SK-N-SH (cell line): ENCODE results near the gene WFDC11. TPM values are rescaled to one million over a fixed set of nuclear protein-coding genes. Genes with fewer than 3 reads are reported as not detected.

Source experiments
- CTCF ChIA-PET: fragments of 300-600, 350-600 bp; formaldehyde crosslinking; extraction: SDS; loops from one replicate; lab custom pipeline; 2021; lab: Yijun Ruan, JAX
- POLR2A ChIA-PET: fragments of 350-600 bp; sonication (Branson Sonifier 250); formaldehyde crosslinking; extraction: SDS; loops from one replicate; lab custom pipeline; 2020; ENCODE audit warnings: antibody characterized with exemption, inconsistent platforms; lab: Yijun Ruan, JAX
- DNase-seq: peaks from one replicate; pipeline ENCODE4 v3.0.0; 2012
- H2AFZ ChIP-seq: fragments of 200-600 bp; sonication (generic); 2 replicates; pipeline ENCODE4 v1.8.1; 2016; ENCODE audit warnings: antibody characterized with exemption, mild to moderate bottlenecking, low read depth
- H3F3A ChIP-seq: fragments of 200-600 bp; sonication (generic); replicated peaks from 2 replicates; pipeline ENCODE3; 2016; ENCODE audit warnings: antibody characterized with exemption, mild to moderate bottlenecking; ENCODE audit not compliant: insufficient read depth
- H3K27ac ChIP-seq, 2 experiments: fragments of 200-500 bp in 1 of 2; fragments of 200-600 bp in 1 of 2; sonication (Bioruptor generic) in 1 of 2; sonication (generic), shearing (Covaris generic) in 1 of 2; 2 replicates each; pipeline versions ENCODE4 v1.5.1 to v1.6.1; 2014 to 2016; ENCODE audit warnings: low read depth in 2 of 2, inconsistent platforms in 1 of 2, low read length in 1 of 2, mild to moderate bottlenecking in 1 of 2, mixed read lengths in 1 of 2
- H3K27me3 ChIP-seq: fragments of 200-600 bp; sonication (generic), shearing (Covaris generic); 2 replicates; pipeline ENCODE4 v1.6.1; 2016; ENCODE audit warnings: mixed run types; ENCODE audit not compliant: insufficient read depth
- H3K36me3 ChIP-seq, 2 experiments: fragments of 200-500 bp in 1 of 2; fragments of 200-600 bp in 1 of 2; sonication (Bioruptor generic) in 1 of 2; sonication (generic) in 1 of 2; replicated peaks in 1 of 2; 2 replicates each; pipeline versions ENCODE3 to v1.5.1; 2014 to 2016; ENCODE audit warnings: low read length in 1 of 2, mild to moderate bottlenecking in 1 of 2; ENCODE audit not compliant: insufficient read depth in 2 of 2, control insufficient read depth in 1 of 2
- H3K4me1 ChIP-seq, 2 experiments: fragments of 200-500 bp in 1 of 2; fragments of 200-600 bp in 1 of 2; sonication (Bioruptor generic) in 1 of 2; sonication (generic), shearing (Covaris generic) in 1 of 2; 2 replicates each; pipeline versions ENCODE4 v1.5.1 to v1.6.1; 2014 to 2016; ENCODE audit warnings: low read depth in 1 of 2, low read length in 1 of 2, mixed run types in 1 of 2; ENCODE audit not compliant: insufficient read depth in 2 of 2, control insufficient read depth in 1 of 2
- H3K4me2 ChIP-seq: fragments of 200-600 bp; sonication (generic), shearing (Covaris generic); 2 replicates; pipeline ENCODE4 v1.6.1; 2017; ENCODE audit warnings: mixed run types
- H3K4me3 ChIP-seq, 2 experiments: fragments of 200-500 bp in 1 of 2; fragments of 200-600 bp in 1 of 2; sonication (Bioruptor generic) in 1 of 2; sonication (generic), shearing (Covaris generic) in 1 of 2; 2 replicates each; pipeline versions ENCODE4 v1.5.1 to v1.8.1; 2014 to 2016; ENCODE audit warnings: low read depth in 2 of 2, inconsistent platforms in 1 of 2, low read length in 1 of 2, mild to moderate bottlenecking in 1 of 2, mixed read lengths in 1 of 2, moderate library complexity in 1 of 2
- H3K79me2 ChIP-seq: fragments of 200-600 bp; sonication (generic); 2 replicates; pipeline ENCODE4 v1.8.1; 2017; ENCODE audit warnings: mild to moderate bottlenecking; ENCODE audit not compliant: insufficient read depth
- H3K9ac ChIP-seq: fragments of 200-600 bp; sonication (generic); 2 replicates; pipeline ENCODE4 v1.6.1; 2017; ENCODE audit warnings: mixed run types
- H3K9me2 ChIP-seq: fragments of 200-600 bp; sonication (generic); 2 replicates; pipeline ENCODE4 v1.6.1; 2017; ENCODE audit warnings: mixed run types
- H3K9me3 ChIP-seq: fragments of 200-600 bp; sonication (generic); 2 replicates; pipeline ENCODE4 v1.6.1; 2017; ENCODE audit warnings: mixed run types, mild to moderate bottlenecking, moderate library complexity
- H4K20me1 ChIP-seq: fragments of 200-600 bp; sonication (generic); 2 replicates; pipeline ENCODE4 v1.6.1; 2017; ENCODE audit warnings: mild to moderate bottlenecking, mixed run types; ENCODE audit not compliant: insufficient read depth
- CHD2 ChIP-seq: fragments of 150-350 bp; IDR thresholded peaks from 2 replicates; pipeline ENCODE4 v1.6.1; 2018; ENCODE audit warnings: low read length; ENCODE audit not compliant: partially characterized antibody
- ELF1 ChIP-seq: IDR thresholded peaks from 2 replicates; pipeline ENCODE4 v1.4.0; 2012
- EZH2phosphoT487 ChIP-seq: fragments of 200-600 bp; sonication (generic); IDR thresholded peaks from 2 replicates; pipeline ENCODE4 v1.6.1; 2017; ENCODE audit warnings: low read depth, mixed run types, mild to moderate bottlenecking, antibody characterized with exemption, moderate library complexity, borderline replicate concordance
- FOXJ3 ChIP-seq: sonication (generic); formaldehyde crosslinking; IDR thresholded peaks from 2 replicates; pipeline ENCODE4 v1.5.1; 2020; ENCODE audit warnings: mild to moderate bottlenecking, missing genetic modification reagents
- FOXM1 ChIP-seq: IDR thresholded peaks from 2 replicates; pipeline ENCODE4 v1.4.0; 2012; ENCODE audit warnings: low read depth, mild to moderate bottlenecking
- MEF2A ChIP-seq: IDR thresholded peaks from 2 replicates; pipeline ENCODE4 v1.4.0; 2012; ENCODE audit warnings: low read depth, borderline replicate concordance
- MXI1 ChIP-seq: IDR thresholded peaks from 2 replicates; pipeline ENCODE4 v1.6.1; 2012; ENCODE audit warnings: mild to moderate bottlenecking, low read depth, low read length, improper control_type of control experiment
- NFIC ChIP-seq: IDR thresholded peaks from 2 replicates; pipeline ENCODE4 v1.4.0; 2012; ENCODE audit warnings: borderline replicate concordance
- NRF1 ChIP-seq: IDR thresholded peaks from 2 replicates; pipeline ENCODE4 v1.6.1; 2012; ENCODE audit warnings: low read depth, mild to moderate bottlenecking, low read length
- POLR2AphosphoS5 ChIP-seq: IDR thresholded peaks from 2 replicates; pipeline ENCODE4 v1.6.1; 2012; ENCODE audit warnings: low read depth, low read length
- RAD21 ChIP-seq: IDR thresholded peaks from 2 replicates; pipeline ENCODE4 v1.6.1; 2012; ENCODE audit warnings: mild to moderate bottlenecking, low read length
- RCOR1 ChIP-seq: fragments of 150-350 bp; IDR thresholded peaks from 2 replicates; pipeline ENCODE4 v1.6.1; 2017; ENCODE audit warnings: antibody characterized with exemption, low read length
- RXRA ChIP-seq: IDR thresholded peaks from 2 replicates; pipeline ENCODE4 v1.4.0; 2012; ENCODE audit warnings: low read depth, mild to moderate bottlenecking, borderline replicate concordance
- SIN3A ChIP-seq: IDR thresholded peaks from 2 replicates; pipeline ENCODE4 v1.6.1; 2012; ENCODE audit warnings: low read depth, mild to moderate bottlenecking, low read length, moderate library complexity, borderline replicate concordance
- SMC3 ChIP-seq: IDR thresholded peaks from 2 replicates; pipeline ENCODE4 v1.6.1; 2012; ENCODE audit warnings: low read depth, low read length, improper control_type of control experiment
- TCF12 ChIP-seq: IDR thresholded peaks from 2 replicates; pipeline ENCODE4 v1.4.0; 2012
- TEAD4 ChIP-seq: IDR thresholded peaks from 2 replicates; pipeline ENCODE4 v1.4.0; 2012; ENCODE audit warnings: mild to moderate bottlenecking, borderline replicate concordance; ENCODE audit not compliant: insufficient read depth
- YY1 ChIP-seq: IDR thresholded peaks from 2 replicates; pipeline ENCODE4 v1.4.0; 2012; ENCODE audit warnings: low read depth, mild to moderate bottlenecking
- WGBS: methylation state at CpG from one replicate; pipeline ENCODE4 v1.1.6; 2017; ENCODE audit warnings: low lambda C conversion rate; 5-methylcytosine and 5-hydroxymethylcytosine counted together
- polyA plus RNA-seq, 3 experiments: library from polyadenylated mRNA; depleted of rRNA; stranded (reverse); fragments of >200 nt; gene quantifications; 2 replicates each; pipeline ENCODE4 v1.2.3, GENCODE V29; 2012
- TF ChIP-seq, protein P1 (sequence below): fragments of 200-600 bp; sonication (generic); IDR thresholded peaks from 2 replicates; pipeline ENCODE4 v1.6.1; 2017; ENCODE audit warnings: antibody characterized with exemption, mild to moderate bottlenecking, moderate library complexity
- TF ChIP-seq, protein P2 (sequence below): IDR thresholded peaks from 2 replicates; pipeline ENCODE4; 2012
- TF ChIP-seq, protein P3 (sequence below): IDR thresholded peaks from 2 replicates; pipeline ENCODE4 v1.4.0; 2012; ENCODE audit warnings: low read depth, borderline replicate concordance
- TF ChIP-seq, protein P4 (sequence below): IDR thresholded peaks from 2 replicates; pipeline ENCODE4 v1.4.0; 2012; ENCODE audit warnings: low read depth, borderline replicate concordance

Gene WFDC11
- polyA plus RNA-seq, 1 of the 3 experiments (the other 2 are of a cell fraction): not detected

DNA sequence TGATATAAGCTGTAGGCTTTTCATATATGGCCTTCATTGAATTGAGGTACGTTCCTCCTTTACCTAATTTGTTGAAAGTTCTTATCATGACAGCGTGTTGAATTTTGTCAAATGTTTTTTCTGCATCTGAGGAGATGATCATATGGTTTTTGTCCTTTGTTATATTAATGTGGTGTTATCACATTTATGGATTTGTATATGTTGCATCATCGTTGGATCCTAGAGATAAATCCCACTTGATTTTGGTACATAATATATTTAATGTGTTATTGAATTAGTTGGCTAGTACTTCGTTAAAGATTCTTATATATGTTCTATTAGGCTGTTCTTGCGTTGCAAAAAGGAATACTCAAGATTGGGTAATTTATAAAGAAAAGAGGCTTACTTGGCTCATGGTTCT, 30.4 kb downstream of the WFDC11 start:
- no peaks in the 10 kb centered on the region for H3K79me2 ChIP-seq
- no peaks in the 10 kb centered on the region for H3K27me3 ChIP-seq
- H3K4me3 ChIP-seq: no peak overlapping the region
- H3K27ac ChIP-seq: no peak overlapping the region
- H2AFZ ChIP-seq: no peak overlapping the region
- H3K4me1 ChIP-seq: no peaks in the 10 kb centered on the region
- H3K9me3 ChIP-seq: no peaks in the 10 kb centered on the region
- POLR2A ChIA-PET: no interaction called here
- no peaks in the 10 kb centered on the region for H3F3A ChIP-seq
- H3K9me2 ChIP-seq: no peaks in the 10 kb centered on the region
- CTCF ChIA-PET: interaction anchor here (1.0 kb wide), 1 partner anchor 10 kb away, joined by 3 read pairs; the partner anchor contains the start of gene WFDC10A
- DNase-seq: no peak
- no peaks in the 10 kb centered on the region for H4K20me1 ChIP-seq
- WGBS: 6% methylated on average over 5 of the region's 5 CpGs
- TF ChIP-seq TCF12 (no peak), POLR2AphosphoS5 (no peak), FOXM1 (no peak), MEF2A (no peak), TEAD4 (no peak), FOXJ3 (CRISPR knock-in tag) (no peak), EZH2phosphoT487 (no peak), RAD21 (no peak), MXI1 (no peak), NRF1 (no peak), SIN3A (no peak)
- TF ChIP-seq, protein P1, sequence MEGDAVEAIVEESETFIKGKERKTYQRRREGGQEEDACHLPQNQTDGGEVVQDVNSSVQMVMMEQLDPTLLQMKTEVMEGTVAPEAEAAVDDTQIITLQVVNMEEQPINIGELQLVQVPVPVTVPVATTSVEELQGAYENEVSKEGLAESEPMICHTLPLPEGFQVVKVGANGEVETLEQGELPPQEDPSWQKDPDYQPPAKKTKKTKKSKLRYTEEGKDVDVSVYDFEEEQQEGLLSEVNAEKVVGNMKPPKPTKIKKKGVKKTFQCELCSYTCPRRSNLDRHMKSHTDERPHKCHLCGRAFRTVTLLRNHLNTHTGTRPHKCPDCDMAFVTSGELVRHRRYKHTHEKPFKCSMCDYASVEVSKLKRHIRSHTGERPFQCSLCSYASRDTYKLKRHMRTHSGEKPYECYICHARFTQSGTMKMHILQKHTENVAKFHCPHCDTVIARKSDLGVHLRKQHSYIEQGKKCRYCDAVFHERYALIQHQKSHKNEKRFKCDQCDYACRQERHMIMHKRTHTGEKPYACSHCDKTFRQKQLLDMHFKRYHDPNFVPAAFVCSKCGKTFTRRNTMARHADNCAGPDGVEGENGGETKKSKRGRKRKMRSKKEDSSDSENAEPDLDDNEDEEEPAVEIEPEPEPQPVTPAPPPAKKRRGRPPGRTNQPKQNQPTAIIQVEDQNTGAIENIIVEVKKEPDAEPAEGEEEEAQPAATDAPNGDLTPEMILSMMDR: no peak
- TF ChIP-seq, protein P2, sequence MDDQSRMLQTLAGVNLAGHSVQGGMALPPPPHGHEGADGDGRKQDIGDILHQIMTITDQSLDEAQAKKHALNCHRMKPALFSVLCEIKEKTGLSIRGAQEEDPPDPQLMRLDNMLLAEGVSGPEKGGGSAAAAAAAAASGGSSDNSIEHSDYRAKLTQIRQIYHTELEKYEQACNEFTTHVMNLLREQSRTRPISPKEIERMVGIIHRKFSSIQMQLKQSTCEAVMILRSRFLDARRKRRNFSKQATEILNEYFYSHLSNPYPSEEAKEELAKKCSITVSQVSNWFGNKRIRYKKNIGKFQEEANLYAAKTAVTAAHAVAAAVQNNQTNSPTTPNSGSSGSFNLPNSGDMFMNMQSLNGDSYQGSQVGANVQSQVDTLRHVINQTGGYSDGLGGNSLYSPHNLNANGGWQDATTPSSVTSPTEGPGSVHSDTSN: no peak
- TF ChIP-seq, all 33 proteins: peak for 0
- no peak overlapping the region for H3K9ac ChIP-seq
- H3K4me2 ChIP-seq: no peak overlapping the region
- no peaks in the 10 kb centered on the region for H3K36me3 ChIP-seq

DNA sequence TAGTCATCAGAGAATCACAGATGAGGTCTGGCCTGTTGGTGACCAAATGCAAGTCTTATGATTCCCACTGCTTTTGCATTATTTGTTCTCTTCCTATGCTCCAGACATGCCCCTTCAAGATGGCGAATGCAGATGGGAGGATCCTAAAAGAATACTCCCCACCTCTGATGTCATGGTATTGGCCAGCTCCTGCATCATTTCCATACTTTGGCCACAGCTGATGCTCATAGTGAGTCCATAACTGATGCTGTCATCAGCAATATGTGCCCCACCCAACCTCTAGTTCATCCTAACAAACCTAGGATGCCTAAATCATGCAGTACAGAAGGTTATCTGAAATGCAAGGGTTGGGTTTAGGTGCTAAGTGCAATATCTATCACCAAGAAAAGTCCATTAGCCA, 33.5 kb downstream of the WFDC11 start:
- 0% methylated on average over 1 of the region's 1 CpG for WGBS
- Histone ChIP-seq H3K36me3 (no peaks in the 10 kb centered on the region), H3K27me3 (no peaks in the 10 kb centered on the region), H3K4me2 (no peak overlapping the region), H4K20me1 (no peaks in the 10 kb centered on the region), H3K4me3 (no peak overlapping the region), H3K9me2 (no peaks in the 10 kb centered on the region), H3K9ac (no peak overlapping the region), H3K27ac (no peak overlapping the region), H3K79me2 (no peaks in the 10 kb centered on the region), H2AFZ (no peak overlapping the region), H3F3A (no peaks in the 10 kb centered on the region), H3K9me3 (no peaks in the 10 kb centered on the region), H3K4me1 (no peaks in the 10 kb centered on the region)
- CTCF ChIA-PET: no interaction called here
- DNase-seq: no peak
- POLR2A ChIA-PET: no interaction called here
- TF ChIP-seq TCF12 (no peak), EZH2phosphoT487 (no peak), RXRA (no peak), NFIC (no peak), YY1 (no peak), ELF1 (no peak), CHD2 (no peak), RAD21 (no peak), SMC3 (no peak), SIN3A (no peak), NRF1 (no peak), MEF2A (no peak), RCOR1 (no peak), FOXM1 (no peak)
- TF ChIP-seq, protein P3, sequence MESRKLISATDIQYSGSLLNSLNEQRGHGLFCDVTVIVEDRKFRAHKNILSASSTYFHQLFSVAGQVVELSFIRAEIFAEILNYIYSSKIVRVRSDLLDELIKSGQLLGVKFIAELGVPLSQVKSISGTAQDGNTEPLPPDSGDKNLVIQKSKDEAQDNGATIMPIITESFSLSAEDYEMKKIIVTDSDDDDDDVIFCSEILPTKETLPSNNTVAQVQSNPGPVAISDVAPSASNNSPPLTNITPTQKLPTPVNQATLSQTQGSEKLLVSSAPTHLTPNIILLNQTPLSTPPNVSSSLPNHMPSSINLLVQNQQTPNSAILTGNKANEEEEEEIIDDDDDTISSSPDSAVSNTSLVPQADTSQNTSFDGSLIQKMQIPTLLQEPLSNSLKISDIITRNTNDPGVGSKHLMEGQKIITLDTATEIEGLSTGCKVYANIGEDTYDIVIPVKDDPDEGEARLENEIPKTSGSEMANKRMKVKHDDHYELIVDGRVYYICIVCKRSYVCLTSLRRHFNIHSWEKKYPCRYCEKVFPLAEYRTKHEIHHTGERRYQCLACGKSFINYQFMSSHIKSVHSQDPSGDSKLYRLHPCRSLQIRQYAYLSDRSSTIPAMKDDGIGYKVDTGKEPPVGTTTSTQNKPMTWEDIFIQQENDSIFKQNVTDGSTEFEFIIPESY: no peak
- TF ChIP-seq, protein P4, sequence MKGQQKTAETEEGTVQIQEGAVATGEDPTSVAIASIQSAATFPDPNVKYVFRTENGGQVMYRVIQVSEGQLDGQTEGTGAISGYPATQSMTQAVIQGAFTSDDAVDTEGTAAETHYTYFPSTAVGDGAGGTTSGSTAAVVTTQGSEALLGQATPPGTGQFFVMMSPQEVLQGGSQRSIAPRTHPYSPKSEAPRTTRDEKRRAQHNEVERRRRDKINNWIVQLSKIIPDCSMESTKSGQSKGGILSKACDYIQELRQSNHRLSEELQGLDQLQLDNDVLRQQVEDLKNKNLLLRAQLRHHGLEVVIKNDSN: no peak
